ENCODE data around the gene ADGRL3.

- TF ChIP-seq CTCF (IDR thresholded peaks at IDR 0.05) (no peak), POLR2A (IDR thresholded peaks at IDR 0.05) (no peak)
Measured at GRCh38 chr4:61604054-61604453, 403.9 kb downstream of the ADGRL3 start.
